Hematopoietic multipotent progenitor cell treated with erythropoietin and hydrocortisone succinate and interleukin-3 and kit ligand, for 8 days (in vitro differentiated cells): ENCODE data around the gene OR1E1.
A peak's percentile ranks its signal among the peaks of the same experiment; 100 is the strongest.
"Not testable (repeated sequence)": the region's sequence is repeated elsewhere in the genome, so short reads cannot be mapped to it uniquely, and the experiment has no call there.

Experiments used
- DNase-seq: peaks from one replicate; pipeline ENCODE4 v3.0.0-alpha.2; 2015

Gene OR1E1

GRCh38 chr17:3398310-3398709 is at the start of gene OR1E1:
Gene OR1E1 (minus strand): TSS chr17:3398410. CDS start chr17:3398410, 0 bp downstream.
- DNase-seq = no peak

GRCh38 chr17:3447625-3448024 is 49.4 kb upstream of the OR1E1 start:
- DNase-seq = peak; percentile 2

GRCh38 chr17:3440451-3440850 is 42.2 kb upstream of the OR1E1 start:
- no peak for DNase-seq

GRCh38 chr17:3438368-3438767 is 40.2 kb upstream of the OR1E1 start:
- no peak for DNase-seq

GRCh38 chr17:3433741-3434140 is 35.5 kb upstream of the OR1E1 start, which contains the start of gene OR1E2:
Gene OR1E2 (minus strand): TSS chr17:3433841. CDS start chr17:3433841, 0 bp downstream.
- DNase-seq = no peak

GRCh38 chr17:3433215-3433614 is 35.0 kb upstream of the OR1E1 start:
- DNase-seq = peak; percentile 31

GRCh38 chr17:3418222-3418621 is 20.0 kb upstream of the OR1E1 start:
- no peak for DNase-seq

GRCh38 chr17:3415610-3416009 is 17.4 kb upstream of the OR1E1 start:
- DNase-seq = no peak

- DNase-seq = not testable (repeated sequence)
Observed at GRCh38 chr17:3412216-3412615, 14.0 kb upstream of the OR1E1 start.

- DNase-seq = no peak
Observed at GRCh38 chr17:3411070-3411469, 12.9 kb upstream of the OR1E1 start, which contains the start of gene OR3A3. Gene OR3A3 (plus strand): TSS chr17:3411370.

- not testable (repeated sequence) for DNase-seq
Observed at GRCh38 chr17:3403856-3404255, 5.6 kb upstream of the OR1E1 start.

GRCh38 chr17:3401786-3402185 is 3.6 kb upstream of the OR1E1 start:
- no peak for DNase-seq

- DNase-seq = no peak
Observed at GRCh38 chr17:3400055-3400454, 1.8 kb upstream of the OR1E1 start.

- not testable (repeated sequence) for DNase-seq
Observed at GRCh38 chr17:3397801-3398200, 409 bp downstream of the OR1E1 start.

- no peak for DNase-seq
Observed at GRCh38 chr17:3389791-3390190, 8.4 kb downstream of the OR1E1 start.

- no peak for DNase-seq
Observed at GRCh38 chr17:3385869-3386816, 12.1 kb downstream of the OR1E1 start, which contains the start of gene OR3A2. Gene OR3A2 (minus strand): TSS chr17:3386308.

GRCh38 chr17:3381957-3382356 is 16.3 kb downstream of the OR1E1 start:
- no peak for DNase-seq

GRCh38 chr17:3378321-3378720 is 19.9 kb downstream of the OR1E1 start:
- no peak for DNase-seq

GRCh38 chr17:3371167-3371566 is 27.0 kb downstream of the OR1E1 start:
- not testable (repeated sequence) for DNase-seq
